GM18498 (cell line): ENCODE measurements around the gene CAV3.

ENCODE experiments used
- ATAC-seq: cut with Tn5 transposase; IDR thresholded peaks from one replicate; pipeline ENCODE4 v1.9.1; 2021; ENCODE audit warnings: mild to moderate bottlenecking, moderate library complexity; ENCODE audit not compliant: unreplicated experiment

The CAV3 gene

GRCh38 chr3:8790529-8790928 is 56.9 kb downstream of the CAV3 start:
- no peak for ATAC-seq

GRCh38 chr3:8793242-8793641 is 59.6 kb downstream of the CAV3 start:
- ATAC-seq, result no peak

GRCh38 chr3:8794247-8794646 is 60.6 kb downstream of the CAV3 start:
- ATAC-seq, result no peak
